ENCODE measurements around the gene NR6A1. TPM values are rescaled to one million over a fixed set of nuclear protein-coding genes. Genes with fewer than 3 reads are reported as not detected.

The NR6A1 gene
- total and polyA plus RNA-seq, 2 of the 13 experiments (the other 11 are each of a cell fraction or from before 2014, with no cell fraction given), result 28.1 to 31.5 TPM

DNA sequence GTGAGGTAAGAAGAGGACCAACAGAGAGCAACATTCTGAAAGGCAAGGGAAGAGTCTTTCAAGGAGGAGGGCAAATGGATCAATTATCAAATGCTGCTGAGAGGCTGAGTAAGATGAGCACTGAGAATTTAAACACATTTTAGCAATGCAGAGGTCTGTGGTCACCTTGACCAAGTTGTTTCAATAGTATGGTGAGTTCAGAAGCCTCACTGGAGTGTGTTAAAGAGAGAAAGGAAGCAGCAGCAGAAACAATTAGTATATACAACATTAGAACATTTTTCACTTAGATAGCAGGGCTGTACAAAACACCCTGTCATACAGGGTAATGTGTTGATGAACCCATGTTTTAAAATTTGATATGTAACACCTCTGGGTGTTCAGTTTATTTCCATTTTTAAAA lies 131.5 kb downstream of the NR6A1 start:
- Histone ChIP-seq H4K20me1 (ENCODE audit: insufficient read depth, low read length) (no peaks in the 10 kb centered on the region; the same call in 1 of the 2 replicates), H3K36me3 (replicated peaks in 1 of 2; ENCODE audit: control insufficient read depth in 1 of 2, insufficient read depth in 2 of 2, low read length in 2 of 2) (no peaks in the 10 kb centered on the region), H3K9ac (ENCODE audit: insufficient read depth, low read depth, low read length) (no peak overlapping the region), H3K4me3 (replicated peaks in 1 of 3; ENCODE audit: insufficient read depth in 1 of 3, low read depth in 2 of 3, low read length in 3 of 3) (no peak overlapping the region), H3K4me2 (ENCODE audit: low read depth, low read length) (no peak overlapping the region), H3K27ac (ENCODE audit: extremely low read length, insufficient read depth, low read length) (no peak overlapping the region), H3K9me3 (ENCODE audit: low read length) (no peaks in the 10 kb centered on the region), H3K79me2 (ENCODE audit: insufficient read depth, low read length) (peaks cover 7% of the 10 kb centered on the region), H3K4me1 (ENCODE audit: insufficient read depth, low read length) (no peaks in the 10 kb centered on the region), H2AFZ (ENCODE audit: low read length) (no peak overlapping the region), H3K27me3 (ENCODE audit: control insufficient read depth in 1 of 2, insufficient read depth in 2 of 2, low read length in 2 of 2) (no peaks in the 10 kb centered on the region)
- ChIA-PET CTCF (ENCODE audit: low intra/inter-chr PET ratio, low total read pairs) (no interaction called here), POLR2A (no interaction called here)
- in situ Hi-C loops (cut with HindIII; ENCODE audit: extremely low pct_ligation_motif_present, low pct_unique_long_range_greater_than_20kb), result no loop called here
- intact Hi-C loops (cut with micrococcal nuclease; ENCODE audit: unreplicated experiment), result no loop called here
- DNase-seq (ENCODE audit: low spot score), result no peak
- ATAC-seq, result no peak
- BruUV-seq (replicated peaks), result no TSS peak
- no peak for TF ChIP-seq NFKBIZ (CRISPR knock-in tag; IDR thresholded peaks at IDR 0.05)
- TF ChIP-seq ZNF567 (CRISPR knock-in tag; IDR thresholded peaks at IDR 0.05; ENCODE audit: borderline replicate concordance), result no peak
- no peak for TF ChIP-seq ZNF431 (CRISPR knock-in tag; IDR thresholded peaks at IDR 0.05; ENCODE audit: borderline replicate concordance, low read depth)
- no peak for TF ChIP-seq ZNF317 (CRISPR knock-in tag; IDR thresholded peaks at IDR 0.05)
- no peak for TF ChIP-seq GZF1 (CRISPR knock-in tag; IDR thresholded peaks at IDR 0.05)
- no peak for TF ChIP-seq DZIP1 (CRISPR knock-in tag; IDR thresholded peaks at IDR 0.05)
- TF ChIP-seq TFAP4 (IDR thresholded peaks at IDR 0.05; ENCODE audit: borderline replicate concordance, low read depth), result no peak
- TF ChIP-seq SRSF4 (IDR thresholded peaks at IDR 0.05; ENCODE audit: low read depth, low read length, poor library complexity, severe bottlenecking), result no peak
- TF ChIP-seq SRSF1 (optimal IDR thresholded peaks at IDR 0.05; ENCODE audit: low read depth, low read length), result no peak
- no peak for TF ChIP-seq MAX (IDR thresholded peaks at IDR 0.05)
- TF ChIP-seq ZNF207 (IDR thresholded peaks at IDR 0.05; ENCODE audit: borderline replicate concordance), result no peak
- TF ChIP-seq ZSCAN31 (CRISPR knock-in tag; IDR thresholded peaks at IDR 0.05; ENCODE audit: low read depth), result no peak
- TF ChIP-seq MIER2 (CRISPR knock-in tag; IDR thresholded peaks at IDR 0.05), result no peak
- TF ChIP-seq ZNF484 (CRISPR knock-in tag; IDR thresholded peaks at IDR 0.05; ENCODE audit: borderline replicate concordance, low read depth), result no peak
- no peak for TF ChIP-seq ZBTB3 (CRISPR knock-in tag; IDR thresholded peaks at IDR 0.05; ENCODE audit: borderline replicate concordance, low read depth)
- no peak for TF ChIP-seq KLF15 (CRISPR knock-in tag; IDR thresholded peaks at IDR 0.05; ENCODE audit: borderline replicate concordance)
- no peak for TF ChIP-seq NR3C1 (CRISPR knock-in tag; IDR thresholded peaks at IDR 0.05)
- no peak for TF ChIP-seq RFX5 (IDR thresholded peaks at IDR 0.05; ENCODE audit: low read depth, low read length)
- TF ChIP-seq ZNF879 (CRISPR knock-in tag; IDR thresholded peaks at IDR 0.05), result no peak
- no peak for TF ChIP-seq ZNF12 (CRISPR knock-in tag; IDR thresholded peaks at IDR 0.05)
- no peak for FAIRE-seq
